Fibroblast of the aortic adventitia (primary cell): ENCODE data around the gene DENND5A. TPM values are rescaled to one million over a fixed set of nuclear protein-coding genes. Genes with fewer than 3 reads are reported as not detected.
"Not testable (repeated sequence)": the region's sequence is repeated elsewhere in the genome, so short reads cannot be mapped to it uniquely, and the experiment has no call there.

ENCODE experiments used
- DNase-seq: peaks from one replicate; pipeline ENCODE4 v3.0.0-alpha.2; 2010; ENCODE audit warnings: low read depth
- H3K4me3 ChIP-seq: 2 replicates; pipeline ENCODE4 v1.5.1; 2011; ENCODE audit warnings: low read depth, mild to moderate bottlenecking, control low read depth, low read length, moderate library complexity
- CTCF ChIP-seq: IDR thresholded peaks from 2 replicates; pipeline ENCODE4 v1.5.1; 2011; ENCODE audit warnings: mild to moderate bottlenecking, low read length, control low read depth, inconsistent platforms; ENCODE audit not compliant: insufficient read depth
- total RNA-seq: library from RNA; depleted of rRNA; stranded (reverse); fragments of >200 nt; gene quantifications from 2 replicates; pipeline ENCODE4 v1.2.3, GENCODE V29; 2012; ENCODE audit warnings: low replicate concordance

The DENND5A gene
- total RNA-seq, 1 donor: 105 TPM

- no peak overlapping the region for H3K4me3 ChIP-seq
- DNase-seq: no peak
- no peak for TF ChIP-seq CTCF
Measured at GRCh38 chr11:9176550-9176949, 88.6 kb downstream of the DENND5A start.

GRCh38 chr11:9176136-9176535 lies 89.0 kb downstream of the DENND5A start:
- no peak for TF ChIP-seq CTCF
- no peak overlapping the region for H3K4me3 ChIP-seq
- no peak for DNase-seq

- DNase-seq: no peak
- TF ChIP-seq CTCF: no peak
- no peak overlapping the region for H3K4me3 ChIP-seq
Measured at GRCh38 chr11:9172389-9172788, 92.8 kb downstream of the DENND5A start.

- TF ChIP-seq CTCF: no peak
- H3K4me3 ChIP-seq: no peak overlapping the region
- peak; percentile 64 for DNase-seq
Measured at GRCh38 chr11:9170450-9170849, 94.7 kb downstream of the DENND5A start.

- no peak for TF ChIP-seq CTCF
- no peak for DNase-seq
- no peak overlapping the region for H3K4me3 ChIP-seq
Measured at GRCh38 chr11:9169595-9170295, 95.4 kb downstream of the DENND5A start.

- not testable (repeated sequence) for DNase-seq, H3K4me3 ChIP-seq
Measured at GRCh38 chr11:9161991-9162390, 103.2 kb downstream of the DENND5A start.

GRCh38 chr11:9160166-9160565 lies 105.0 kb downstream of the DENND5A start:
- no peak for TF ChIP-seq CTCF
- no peak overlapping the region for H3K4me3 ChIP-seq
- DNase-seq: peak; percentile 55
